GM19395 (cell line): ENCODE results near the gene SGCD.

ENCODE experiments used
- ATAC-seq: cut with Tn5 transposase; IDR thresholded peaks from one replicate; pipeline ENCODE4 v1.9.1; 2021; ENCODE audit warnings: mild to moderate bottlenecking, moderate library complexity; ENCODE audit not compliant: unreplicated experiment

Gene SGCD

DNA sequence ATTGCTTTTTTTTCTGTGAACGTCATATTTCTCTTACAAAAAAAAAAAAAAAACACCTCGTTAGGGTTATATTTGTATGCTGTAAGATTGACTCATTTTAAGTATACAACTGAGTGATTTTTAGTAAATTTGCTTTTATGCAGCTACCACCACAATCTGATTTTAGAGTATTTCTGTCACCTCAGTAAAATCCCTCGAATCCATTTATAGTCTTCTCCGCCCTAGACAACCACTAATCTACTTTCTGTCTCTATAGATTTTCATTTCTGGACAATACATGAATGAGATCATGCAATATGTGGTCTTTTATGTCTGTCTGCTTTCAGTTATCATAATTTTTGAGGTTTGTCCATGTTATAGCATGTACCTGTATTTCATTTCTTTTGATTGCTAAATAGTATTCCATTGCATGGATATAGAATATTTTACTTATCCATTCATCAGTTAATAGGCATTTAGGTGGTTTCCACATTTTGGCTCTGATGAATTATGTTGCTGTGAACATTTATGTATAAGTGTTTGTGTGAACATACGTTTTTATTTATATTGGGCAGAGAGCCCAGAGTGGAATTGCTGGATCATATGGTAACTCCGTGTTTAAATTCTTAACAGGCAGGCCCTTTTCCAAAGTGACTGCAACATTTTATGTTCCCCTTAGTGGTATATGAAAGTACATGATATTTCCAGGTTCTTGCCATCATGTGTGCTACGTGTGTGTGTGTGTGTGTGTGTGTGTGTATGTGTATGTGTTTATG is 171.4 kb downstream of the SGCD start:
- no peak for ATAC-seq

- no peak for ATAC-seq
These were observed 173.8 kb downstream of the SGCD start for GRCh38 chr5:156500755-156501154.

DNA sequence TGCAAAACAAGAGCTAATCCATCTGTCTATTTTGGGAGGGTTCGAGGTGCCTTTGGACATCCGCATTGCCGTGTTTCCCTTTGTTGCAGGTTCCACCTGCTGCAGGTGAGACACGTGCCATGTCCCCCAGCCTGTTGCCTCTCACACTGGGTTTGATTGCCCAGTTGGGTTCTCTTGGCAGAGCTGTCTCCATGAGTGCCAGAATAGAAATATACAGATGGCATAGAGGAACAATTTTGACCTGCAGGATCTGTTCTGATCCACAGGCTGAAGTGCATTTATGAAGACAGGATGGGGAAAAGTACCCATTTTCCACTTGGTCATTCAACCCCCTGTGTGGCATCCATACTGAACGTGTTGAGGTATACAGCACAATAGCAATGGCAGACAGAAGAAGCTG is 178.1 kb downstream of the SGCD start:
- no peak for ATAC-seq

GRCh38 chr5:156513123-156513815 is 186.3 kb downstream of the SGCD start:
- no peak for ATAC-seq

GRCh38 chr5:156515121-156515520 is 188.2 kb downstream of the SGCD start:
- ATAC-seq, result no peak

DNA sequence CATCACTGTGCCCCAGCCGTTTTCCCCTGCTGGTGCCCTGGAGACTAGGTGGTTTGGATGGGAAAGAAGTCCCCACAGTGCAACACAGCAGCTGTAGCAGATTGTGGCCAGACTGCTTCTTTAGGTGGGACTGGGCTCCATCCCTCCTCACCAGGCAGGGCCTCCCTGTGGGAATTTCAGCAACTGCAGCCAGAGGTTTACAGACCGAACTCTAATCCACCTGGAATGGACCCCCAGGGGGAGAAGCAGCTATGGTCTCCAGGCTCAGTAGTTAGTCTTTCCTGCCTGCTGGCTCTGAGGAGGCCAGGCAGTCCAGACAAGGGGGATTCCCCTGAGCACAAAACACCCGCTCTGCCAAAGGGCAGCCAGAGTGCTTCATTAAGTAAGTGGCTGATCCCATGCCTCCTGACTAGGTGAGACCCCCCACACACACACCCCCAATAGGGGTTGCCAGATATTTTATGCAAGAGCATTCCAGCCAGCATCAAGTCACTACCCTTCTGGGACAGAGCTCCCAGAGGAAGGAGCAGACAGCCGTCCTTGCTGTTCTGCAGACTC is 188.9 kb downstream of the SGCD start:
- ATAC-seq, result no peak

GRCh38 chr5:156522651-156523529 is 195.9 kb downstream of the SGCD start:
- no peak for ATAC-seq

DNA sequence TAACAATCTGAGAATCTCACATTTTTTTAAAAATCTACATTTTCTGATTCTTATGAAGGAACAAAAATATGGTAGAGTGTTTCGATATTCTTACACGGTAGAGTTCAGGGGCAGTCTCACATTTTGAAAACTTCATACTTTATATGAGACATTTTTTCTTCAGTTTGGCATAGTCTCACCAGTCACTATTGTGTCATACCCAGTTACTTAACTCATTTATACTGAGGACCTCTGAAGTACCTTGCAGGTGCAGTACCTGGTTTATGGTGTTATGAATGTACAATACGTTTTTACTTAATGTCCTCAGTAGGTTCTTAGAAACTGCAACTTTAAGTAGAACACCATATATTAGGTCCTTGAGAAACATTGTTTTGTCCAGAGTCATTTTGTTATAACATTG is 196.6 kb downstream of the SGCD start:
- no peak for ATAC-seq

DNA sequence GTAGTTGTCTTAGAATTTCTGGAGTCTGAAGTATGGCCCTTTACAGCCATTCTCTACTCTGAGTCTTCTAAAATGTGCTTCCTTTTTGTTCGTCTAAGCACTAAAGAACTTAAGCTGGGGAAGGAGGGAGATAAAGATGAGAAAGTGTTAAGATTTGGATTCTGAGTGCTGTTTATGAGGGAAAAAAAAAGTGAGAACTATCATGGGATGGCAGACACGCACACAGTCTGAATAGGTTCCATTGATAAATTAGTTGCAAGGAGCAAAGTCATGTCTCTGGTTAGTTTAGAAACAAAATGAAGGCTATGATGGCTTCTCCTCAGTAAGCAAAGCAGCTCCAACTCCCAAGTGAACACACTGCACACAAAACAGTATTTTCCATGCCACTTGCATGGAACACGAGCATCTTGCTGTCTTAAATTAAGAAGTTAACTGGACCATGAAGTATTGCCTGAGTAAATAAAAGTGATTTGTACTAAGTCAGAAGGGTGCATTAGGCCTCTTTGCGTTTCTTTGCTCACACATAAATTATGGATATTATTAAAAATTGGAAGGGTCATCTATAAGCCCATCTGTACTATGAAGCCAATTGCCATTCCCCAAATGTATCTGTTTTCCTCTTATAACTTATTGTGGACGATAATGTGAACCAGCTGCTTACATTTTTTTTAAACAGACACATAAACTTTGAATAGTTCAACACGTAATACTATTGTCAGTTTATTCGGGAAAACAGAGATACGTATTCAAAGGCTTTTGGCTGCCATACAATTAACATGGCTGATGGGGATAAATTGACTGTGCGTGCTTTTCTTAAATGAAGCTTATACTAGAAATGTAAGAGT is 199.3 kb downstream of the SGCD start:
- no peak for ATAC-seq

DNA sequence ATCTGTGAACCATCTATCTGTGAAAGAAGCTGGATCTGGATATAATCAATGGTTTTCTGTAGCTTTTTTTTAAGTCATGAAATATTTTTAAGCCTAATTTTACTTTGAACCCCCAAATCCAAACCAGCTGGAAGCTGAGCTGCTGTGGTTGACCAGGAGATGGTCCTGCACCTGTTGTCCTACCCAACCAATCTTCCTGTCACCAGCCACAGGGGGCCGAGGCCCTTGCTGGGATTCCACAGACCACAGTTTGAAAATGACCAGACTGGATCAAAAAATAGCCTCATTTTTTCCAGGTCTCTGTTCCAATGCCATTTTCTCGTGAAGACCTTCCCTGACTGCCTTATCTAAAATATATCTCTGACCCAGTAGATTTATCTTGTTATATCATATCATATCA is 200.6 kb downstream of the SGCD start:
- no peak for ATAC-seq

- no peak for ATAC-seq
These were observed 201.7 kb downstream of the SGCD start for GRCh38 chr5:156528673-156529072.

DNA sequence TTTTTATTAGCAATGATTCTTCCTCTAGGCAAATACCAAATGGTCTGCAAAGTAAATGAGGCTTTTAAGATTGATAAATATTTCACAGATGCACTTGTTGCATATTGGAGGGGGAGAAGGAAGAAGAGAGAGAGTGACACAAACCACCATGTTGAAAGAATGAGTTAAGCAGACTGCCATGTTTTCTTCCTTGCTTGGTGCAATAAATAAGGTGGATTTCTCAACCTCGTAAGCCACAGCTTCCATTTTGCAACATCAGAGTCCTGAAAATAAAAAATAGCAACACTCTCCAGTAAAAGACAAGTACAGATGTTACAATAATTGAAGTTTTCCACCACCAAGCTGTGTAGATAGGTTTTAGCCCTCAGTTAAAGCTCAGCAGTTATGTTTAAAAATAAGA is 202.9 kb downstream of the SGCD start:
- ATAC-seq, result no peak

DNA sequence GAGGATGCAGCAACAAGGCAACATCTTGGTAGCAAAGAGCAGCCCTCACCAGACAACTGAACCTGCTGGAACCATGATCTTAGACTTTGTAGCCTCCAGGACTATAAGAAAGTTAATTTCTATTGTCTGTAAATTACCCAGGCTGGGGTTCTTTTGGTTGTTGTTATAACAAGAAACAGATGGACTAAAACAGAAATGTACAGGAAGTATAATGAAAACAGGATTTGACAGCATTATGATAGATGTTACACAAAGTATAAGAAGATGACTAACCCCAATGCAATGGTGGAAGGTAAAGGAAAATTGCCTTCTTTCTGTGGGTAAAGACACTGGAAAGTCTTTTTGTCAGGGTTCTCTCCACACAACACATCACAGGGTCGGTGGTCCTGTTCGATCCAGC is 204.2 kb downstream of the SGCD start:
- ATAC-seq, result no peak

GRCh38 chr5:156532921-156533320 is 206.0 kb downstream of the SGCD start:
- no peak for ATAC-seq

DNA sequence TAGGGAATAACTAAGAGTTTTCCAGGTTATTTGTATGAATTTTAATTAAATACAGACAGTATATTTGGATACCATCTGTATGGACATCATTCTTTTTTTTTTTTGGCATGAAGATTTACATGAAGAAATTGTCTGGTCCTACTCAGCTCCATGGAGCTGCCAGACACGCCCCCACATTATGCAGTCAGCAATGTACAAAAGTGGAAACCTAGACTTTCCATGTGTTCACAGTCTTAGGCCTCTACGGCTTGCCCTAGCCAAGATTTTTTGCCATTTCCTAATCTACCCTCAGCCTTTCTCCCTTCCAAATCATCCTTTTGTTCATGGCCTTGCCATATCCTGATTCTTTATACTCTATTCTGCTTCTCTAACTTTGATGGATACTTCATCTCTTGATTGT is 207.1 kb downstream of the SGCD start:
- no peak for ATAC-seq

DNA sequence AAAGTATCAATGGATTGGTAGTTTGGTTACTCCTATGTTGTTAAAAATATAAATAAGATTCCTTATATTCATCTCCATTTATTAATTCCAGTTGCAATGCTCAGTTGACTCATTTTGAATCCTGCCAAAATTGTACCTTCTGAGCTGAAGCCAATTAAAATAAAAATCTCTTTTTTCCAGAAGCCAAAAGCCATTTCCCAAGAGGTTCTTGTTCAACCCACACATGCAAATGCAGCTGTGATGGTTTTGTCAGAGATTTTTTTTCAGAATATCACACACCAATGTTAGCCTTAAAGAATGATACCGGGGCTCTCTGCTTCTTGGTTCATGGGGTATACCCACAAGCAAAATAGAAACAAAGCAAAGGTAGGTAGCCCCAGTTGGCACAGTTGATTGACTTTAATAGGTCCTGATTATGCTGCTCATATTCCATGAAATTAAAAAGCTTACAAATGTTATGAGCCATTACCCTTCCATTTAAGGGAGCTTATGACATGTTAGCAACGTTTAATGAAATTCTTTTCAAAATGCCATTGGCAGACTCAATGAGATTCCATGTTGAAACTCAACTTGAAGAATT is 208.0 kb downstream of the SGCD start:
- ATAC-seq, result no peak

- no peak for ATAC-seq
These were observed 213.5 kb downstream of the SGCD start for GRCh38 chr5:156540491-156540890.

GRCh38 chr5:156541582-156541981 is 214.6 kb downstream of the SGCD start:
- no peak for ATAC-seq

DNA sequence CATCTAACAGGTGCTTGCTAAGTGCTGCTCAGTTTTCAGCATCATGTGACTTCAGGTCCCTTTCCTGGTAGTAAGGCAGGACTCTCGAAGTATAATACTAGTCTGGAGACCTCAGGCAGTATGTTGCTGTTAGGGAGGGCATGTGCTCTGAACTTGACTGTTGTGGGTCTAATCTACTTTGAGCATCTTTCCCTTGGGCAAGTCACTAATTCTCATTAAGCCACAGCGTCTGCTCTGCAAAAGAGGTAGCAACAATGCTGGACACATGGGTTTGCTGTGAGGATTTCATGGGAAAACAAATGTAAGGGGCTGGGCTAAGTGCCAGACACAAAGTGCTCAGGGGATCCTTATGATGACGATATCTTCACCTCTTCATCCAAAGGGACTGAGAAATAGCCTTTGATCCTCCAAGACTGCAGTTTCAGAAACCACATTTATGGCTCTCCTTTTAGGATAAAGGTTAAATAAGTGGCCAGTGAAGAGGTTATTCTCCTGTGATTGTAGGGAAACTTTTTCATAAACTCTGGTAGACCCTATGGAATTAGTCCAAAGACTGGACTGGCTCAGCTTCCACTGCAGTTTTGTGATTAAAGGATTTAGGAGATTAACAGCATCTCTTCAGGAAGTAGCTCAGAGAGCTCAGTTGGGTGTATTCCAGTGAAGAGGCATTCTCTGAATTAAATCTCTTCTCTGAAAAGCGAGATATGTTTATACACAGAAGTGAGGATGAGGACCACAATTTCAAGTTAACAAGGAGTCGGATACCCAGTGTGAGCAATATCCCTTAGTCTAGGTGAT is 216.6 kb downstream of the SGCD start:
- ATAC-seq, result no peak
